Measurements from ENCODE around the gene SLX9.
"Not testable (repeated sequence)": the region's sequence is repeated elsewhere in the genome, so short reads cannot be mapped to it uniquely, and the experiment has no call there.

The SLX9 gene

GRCh38 chr21:44965251-44966022 lies 25.6 kb downstream of the SLX9 start:
- DNase-seq: no peak

- DNase-seq: no peak
Measured at GRCh38 chr21:44966135-44967081, 26.6 kb downstream of the SLX9 start.

DNA sequence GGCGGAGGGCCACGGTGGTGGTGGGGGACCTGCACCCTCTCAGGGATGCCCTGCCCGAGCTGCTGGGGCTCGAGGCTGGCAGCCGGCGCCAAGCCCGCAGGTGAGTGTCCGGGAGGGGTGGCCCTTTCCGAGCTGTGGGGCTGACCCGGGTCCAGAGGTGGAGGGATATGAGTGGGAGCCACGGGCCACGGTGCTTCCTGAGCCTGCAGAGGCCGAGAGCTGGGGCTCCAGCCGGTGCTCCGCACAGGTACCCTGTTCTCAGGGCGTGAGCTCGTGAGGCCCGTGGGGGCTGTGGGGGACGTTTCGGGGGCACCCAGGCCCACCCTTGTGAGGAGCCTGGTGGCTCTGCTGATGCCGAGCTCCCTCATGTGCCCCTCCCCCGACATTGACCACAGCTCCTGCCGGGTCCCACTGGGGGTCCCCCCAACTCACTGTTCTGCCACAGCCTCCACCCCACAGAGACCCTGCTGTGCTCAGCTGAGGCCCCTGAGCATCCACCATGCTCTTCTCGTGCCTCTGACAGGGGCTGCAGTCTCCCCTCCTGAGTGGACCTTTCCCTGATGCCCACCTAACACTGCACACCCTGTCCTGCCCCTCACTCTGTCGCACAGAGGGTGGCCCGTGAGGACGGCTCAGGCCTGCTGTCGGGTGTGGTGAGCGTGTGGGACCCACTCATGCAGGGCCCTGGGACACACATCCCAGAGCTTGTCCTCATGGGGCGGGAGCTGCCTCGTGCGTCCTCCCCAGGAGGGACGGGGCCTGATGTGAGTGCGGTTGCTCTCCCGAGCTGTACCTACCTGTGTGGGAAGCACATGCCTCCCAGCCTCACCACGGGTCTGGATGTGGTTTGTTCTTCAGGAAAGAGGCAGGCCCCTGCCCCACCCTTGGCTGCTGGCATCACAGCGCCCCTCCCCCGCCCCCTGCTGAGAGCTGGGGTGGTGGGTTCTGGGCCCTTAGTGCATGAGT lies 27.5 kb downstream of the SLX9 start:
- DNase-seq: no peak

- DNase-seq: no peak
Measured at GRCh38 chr21:44969066-44969670, 29.3 kb downstream of the SLX9 start.

DNA sequence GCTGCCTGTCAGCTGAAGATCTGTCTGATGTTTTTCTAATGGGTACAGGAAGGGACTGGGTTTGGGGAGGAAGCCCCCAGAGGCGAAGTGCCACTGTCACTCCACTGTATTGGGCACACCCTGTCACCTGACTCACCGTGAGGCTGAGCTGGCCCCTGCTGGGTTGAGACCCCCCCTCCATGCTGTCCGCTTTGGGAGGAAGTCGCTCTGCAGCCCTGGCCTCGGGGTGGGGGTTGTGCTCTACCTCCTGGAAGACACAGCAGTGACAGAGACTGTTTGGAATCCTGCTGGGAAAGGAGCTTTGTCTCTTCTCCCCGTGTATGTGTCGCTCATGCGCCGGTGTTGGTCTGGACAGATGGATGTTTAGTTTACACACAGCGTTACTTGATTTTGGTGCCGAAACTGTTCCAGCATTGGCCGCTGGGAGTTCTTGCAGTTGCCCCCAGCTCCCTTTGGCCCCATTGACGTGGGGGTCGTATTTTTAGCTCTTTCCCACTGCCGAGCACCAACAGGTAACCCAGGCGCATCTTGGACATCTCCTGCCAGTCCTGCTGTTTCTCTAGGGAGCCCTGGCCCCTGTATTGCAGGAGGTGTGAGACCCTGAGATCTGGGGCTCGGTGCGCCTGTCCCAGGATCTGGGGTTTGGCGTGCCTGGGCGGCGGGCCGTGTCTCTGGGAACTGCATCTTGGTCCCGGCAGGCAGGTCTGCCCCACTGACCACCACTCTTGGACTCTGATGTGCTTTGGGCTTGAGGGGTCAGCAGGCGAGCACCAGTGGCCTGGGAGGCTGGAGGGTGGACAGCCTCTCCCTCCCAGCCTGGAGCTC lies 30.3 kb downstream of the SLX9 start:
- no peak for DNase-seq

GRCh38 chr21:44970766-44971671 lies 31.2 kb downstream of the SLX9 start:
- DNase-seq: no peak

DNA sequence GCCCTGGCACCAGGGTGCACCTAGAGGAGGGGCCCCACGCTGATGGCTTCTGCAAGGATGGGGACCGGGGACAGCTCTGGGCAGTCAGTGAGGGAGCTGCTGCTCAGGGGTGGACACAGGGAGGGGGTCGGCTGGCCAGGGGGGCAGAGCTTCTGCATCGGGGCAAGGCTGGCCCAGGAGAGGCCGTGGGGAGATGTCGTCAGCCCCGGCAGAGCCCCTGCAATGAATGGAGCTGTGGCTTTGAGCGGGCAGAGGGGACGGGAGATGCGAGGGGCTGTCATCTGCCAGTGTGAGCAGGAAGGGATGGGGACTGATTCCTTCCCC lies 31.8 kb downstream of the SLX9 start:
- no peak for DNase-seq

DNA sequence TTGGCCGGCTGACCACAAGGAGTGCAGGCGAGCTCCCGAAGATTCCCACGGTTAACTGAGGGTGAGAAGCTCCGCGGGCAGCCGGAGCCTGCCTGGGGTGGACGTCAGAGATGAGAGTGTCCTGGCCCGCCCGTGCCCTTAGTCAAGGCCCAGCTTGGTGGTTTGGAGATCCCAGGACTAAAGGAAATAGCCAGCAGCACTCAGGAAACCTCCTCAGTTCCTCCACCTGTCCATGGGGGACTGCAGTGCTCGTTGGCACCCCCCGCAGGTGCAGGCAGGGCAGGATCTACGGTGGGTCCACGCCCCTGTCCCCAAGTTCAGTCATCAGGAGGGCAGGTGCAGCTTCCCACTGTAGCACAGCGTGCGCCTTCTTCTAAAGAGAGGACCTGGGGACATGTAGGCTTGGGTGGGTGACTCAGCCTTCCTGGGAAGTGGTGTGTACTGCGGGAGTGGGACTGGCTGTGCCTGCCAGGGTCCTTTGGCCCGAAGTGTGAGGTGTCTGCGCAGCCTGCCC lies 32.5 kb downstream of the SLX9 start:
- no peak for DNase-seq

- no peak for DNase-seq
Measured at GRCh38 chr21:44972821-44973220, 33.0 kb downstream of the SLX9 start.

DNA sequence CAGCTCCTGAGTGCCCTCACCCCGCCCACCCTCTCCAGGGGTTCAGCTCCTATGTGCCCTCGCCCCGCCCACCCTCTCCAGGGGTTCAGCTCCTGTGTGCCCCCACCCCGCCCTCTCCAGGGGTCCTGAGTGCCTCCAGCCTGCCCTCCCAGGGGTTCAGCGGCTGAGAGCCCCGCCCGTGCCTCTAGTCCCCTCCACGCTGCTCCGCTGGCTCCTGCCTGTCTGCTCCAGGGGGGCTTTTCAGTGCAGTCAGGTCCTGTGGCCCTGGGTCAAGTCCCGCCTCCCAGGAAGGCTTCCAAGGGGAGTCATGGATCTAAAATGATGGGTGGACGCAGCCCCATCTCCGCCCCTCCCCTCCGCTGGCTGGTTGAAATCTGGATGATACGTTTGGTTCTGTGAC lies 33.8 kb downstream of the SLX9 start:
- DNase-seq: no peak

GRCh38 chr21:44974676-44975075 lies 34.8 kb downstream of the SLX9 start:
- DNase-seq: no peak

GRCh38 chr21:44975720-44976555 lies 36.1 kb downstream of the SLX9 start:
- DNase-seq: no peak

- not testable (repeated sequence) for DNase-seq
Measured at GRCh38 chr21:44976556-44977393, 36.9 kb downstream of the SLX9 start.

DNA sequence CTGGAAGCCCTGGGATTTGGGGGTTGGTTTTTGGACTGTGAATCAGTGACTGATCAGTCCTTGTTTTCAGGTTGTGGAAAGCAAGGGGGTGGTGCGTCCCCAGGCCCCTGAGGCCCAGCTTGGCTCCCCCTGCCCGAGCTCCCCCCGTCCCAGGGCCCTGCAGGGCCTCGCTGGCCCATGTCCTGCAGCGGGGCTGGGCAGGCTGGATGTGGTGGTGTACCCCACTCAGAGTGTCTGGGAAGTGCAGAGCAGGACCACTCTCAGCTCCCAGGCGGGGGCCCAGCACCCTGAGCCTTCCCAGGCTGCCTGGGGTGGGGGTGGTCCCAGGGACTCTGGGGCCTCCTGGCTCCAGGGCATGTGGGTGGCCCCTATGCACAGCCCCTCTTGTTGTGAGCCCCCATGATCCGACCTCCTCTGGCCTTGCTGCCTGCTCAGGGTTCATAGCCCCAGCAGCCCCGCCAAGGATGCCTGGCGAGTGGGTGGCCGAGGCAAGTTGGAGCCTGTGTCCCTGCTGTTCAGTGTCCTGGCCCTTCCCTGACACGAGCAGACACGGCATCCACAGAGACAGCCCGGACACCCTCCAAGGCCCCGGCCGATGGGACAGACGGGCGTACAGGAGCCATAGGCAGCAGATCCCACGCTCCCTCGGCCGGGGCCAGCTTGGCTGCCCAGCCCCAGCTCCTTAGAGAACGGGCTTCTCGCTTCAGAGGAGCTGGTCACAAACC lies 37.9 kb downstream of the SLX9 start:
- DNase-seq: no peak

DNA sequence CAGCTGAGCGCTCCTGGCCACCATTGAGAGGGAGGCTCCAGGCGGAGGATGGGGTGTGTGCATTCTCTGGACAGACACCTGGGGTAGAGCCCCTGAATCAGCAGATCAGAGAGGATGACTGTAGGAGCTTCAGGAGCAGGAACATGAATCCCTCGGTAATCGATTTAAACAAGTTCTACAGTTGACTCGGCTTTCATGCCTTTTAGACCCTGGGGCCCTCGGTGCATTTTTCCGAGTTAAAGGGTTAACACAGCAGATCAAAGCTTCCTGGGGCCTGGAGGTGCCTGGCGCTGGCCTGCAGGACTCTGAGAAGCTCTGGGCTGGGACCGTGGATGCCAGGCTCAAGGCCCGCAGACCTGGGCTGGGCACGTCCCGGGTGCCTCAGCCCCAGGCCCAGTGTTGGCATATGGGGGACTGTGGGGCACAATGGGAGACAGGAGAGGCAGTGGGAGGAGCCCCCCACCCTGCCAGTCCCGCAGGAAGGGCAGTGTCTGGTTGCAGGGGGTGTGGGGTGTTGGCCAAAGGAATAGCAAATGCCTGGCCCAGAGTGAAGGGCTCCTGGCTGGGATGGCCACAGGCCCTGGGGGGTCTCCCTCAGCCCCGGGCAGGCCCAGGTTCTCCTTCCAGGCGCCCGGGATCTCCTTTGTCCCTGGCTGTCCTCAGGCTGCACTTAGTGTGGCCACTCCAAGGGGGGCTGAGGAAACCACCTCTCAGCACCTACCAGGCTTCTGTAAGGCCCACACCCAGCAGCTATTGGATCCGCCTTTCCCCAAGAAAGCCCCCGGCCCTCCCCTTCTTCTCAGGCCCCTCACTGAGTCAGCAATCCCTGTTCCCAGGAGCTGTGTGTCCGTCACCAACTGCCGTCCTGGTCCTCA lies 40.1 kb downstream of the SLX9 start:
- DNase-seq: no peak
